Measurements from ENCODE around the gene SESN2.

- TF ChIP-seq CTCF (IDR thresholded peaks at IDR 0.05 in 2 of 3, conservative IDR thresholded peaks at IDR 0.05 in 1 of 3; ENCODE audit: control insufficient read depth in 2 of 3, extremely low read depth in 1 of 3, insufficient read depth in 1 of 3, low read depth in 3 of 3, low read length in 3 of 3) (no peak), ESRRA (IDR thresholded peaks at IDR 0.05; ENCODE audit: low read length) (no peak), SP1 (IDR thresholded peaks at IDR 0.05; ENCODE audit: low read depth, low read length) (no peak), POLR2A (IDR thresholded peaks at IDR 0.05; ENCODE audit: low read depth, low read length) (no peak), FOXM1 (IDR thresholded peaks at IDR 0.05; ENCODE audit: low read depth, low read length) (no peak), MYC (IDR thresholded peaks at IDR 0.05; ENCODE audit: insufficient read depth, insufficient read length, insufficient replicate concordance, low read length, severe bottlenecking) (no peak), FOXK2 (IDR thresholded peaks at IDR 0.05) (no peak)
Measured at GRCh38 chr1:28256197-28256827, 3.0 kb upstream of the SESN2 start.

Data from GM12878 (cell line).